Stomach (tissue), 9 donors: ENCODE results near the gene XYLT1. TPM values are rescaled to one million over a fixed set of nuclear protein-coding genes. Genes with fewer than 3 reads are reported as not detected.
A peak's percentile ranks its signal among the peaks of the same experiment; 100 is the strongest.

ENCODE experiments used
- DNase-seq, 2 donors: peaks; one replicate each; pipeline versions ENCODE4 v3.0.0 to v3.0.0-alpha.2; 2013 to 2019
- H3K27ac ChIP-seq, 5 donors: fragments of 200-600 bp in 4 of 5; sonication (generic) in 4 of 5; one replicate each; pipeline ENCODE4 v1.5.1; 2013 to 2019; ENCODE audit warnings: mild to moderate bottlenecking in 1 of 5, moderate library complexity in 1 of 5
- H3K27me3 ChIP-seq, 3 donors: fragments of 200-600 bp; sonication (generic); one replicate each; pipeline ENCODE4 v1.5.1; 2017 to 2019; ENCODE audit warnings: mixed run types in 1 of 3
- H3K36me3 ChIP-seq, 4 donors: fragments of 200-600 bp; sonication (generic); 1 replicate in 3 of 4; 2 replicates in 1 of 4; pipeline ENCODE4 v1.5.1; 2016 to 2019
- H3K4me1 ChIP-seq, 4 donors: fragments of 200-600 bp; sonication (generic); one replicate each; pipeline ENCODE4 v1.5.1; 2016 to 2019
- H3K4me3 ChIP-seq, 4 donors: fragments of 200-600 bp; sonication (generic) in 3 of 4; one replicate each; pipeline ENCODE4 v1.5.1; 2016 to 2019; ENCODE audit warnings: mild to moderate bottlenecking in 1 of 4
- H3K9me3 ChIP-seq, 4 donors: fragments of 200-600 bp; sonication (generic); one replicate each; pipeline ENCODE4 v1.5.1; 2016 to 2019
- EP300 ChIP-seq: sonication (generic); formaldehyde crosslinking; IDR thresholded peaks from one replicate; pipeline ENCODE4 v1.6.1; 2017; ENCODE audit warnings: antibody characterized with exemption
- POLR2A ChIP-seq, 4 donors: fragments of 450-650 bp; IDR thresholded peaks; one replicate each; pipeline ENCODE4 v1.6.1; 2016; ENCODE audit warnings: antibody characterized with exemption in 4 of 4, control low read depth in 2 of 4, mild to moderate bottlenecking in 1 of 4, moderate library complexity in 1 of 4
- POLR2AphosphoS5 ChIP-seq, 3 donors: sonication (generic); formaldehyde crosslinking; IDR thresholded peaks; one replicate each; pipeline ENCODE4 v1.6.1; 2016; ENCODE audit warnings: antibody characterized with exemption in 3 of 3
- WGBS, 5 donors: extraction: QIAGEN DNeasy Blood & Tissue Kit in 3 of 5; methylation state at CpG; one replicate each; pipeline versions ENCODE4 v1.1.5 to v1.1.7; 2013 to 2018; 5-methylcytosine and 5-hydroxymethylcytosine counted together
- intact Hi-C: fragments of 100-400 bp; cut with DNase I; formaldehyde crosslinking; loops from one replicate; pipeline ENCODE4 v1.15.1; 2023; ENCODE audit warnings: low total_unique reads
- polyA plus RNA-seq, 3 donors: library from polyadenylated mRNA; stranded (reverse); fragments of 200-250 nt; gene quantifications; one replicate each; pipeline ENCODE4 v1.2.3, GENCODE V29; 2013
- total RNA-seq, 5 donors: library from RNA; depleted of rRNA; stranded (reverse); fragments of >200 nt; gene quantifications; one replicate each; pipeline versions ENCODE4 v1.1.0 to v1.2.3, GENCODE V29; 2014 to 2016
- TF ChIP-seq, protein P1 (sequence below), 7 experiments: fragments of 450-650 bp in 4 of 7; fragments of 200-600 bp in 3 of 7; sonication (generic) in 3 of 7; IDR thresholded peaks; one replicate each; pipeline ENCODE4 v1.5.1; 2016 to 2019; ENCODE audit warnings: antibody characterized with exemption in 7 of 7, control low read depth in 2 of 7, mild to moderate bottlenecking in 1 of 7
- donor health status: healthy with polysubstance abuse.
- donor health status: Bipolar disorder and iron deficiency.
- donor health status: healthy.

The XYLT1 gene
- total and polyA plus RNA-seq, 8 donors, result 0.87 to 59.5 (median 9.5) TPM

DNA sequence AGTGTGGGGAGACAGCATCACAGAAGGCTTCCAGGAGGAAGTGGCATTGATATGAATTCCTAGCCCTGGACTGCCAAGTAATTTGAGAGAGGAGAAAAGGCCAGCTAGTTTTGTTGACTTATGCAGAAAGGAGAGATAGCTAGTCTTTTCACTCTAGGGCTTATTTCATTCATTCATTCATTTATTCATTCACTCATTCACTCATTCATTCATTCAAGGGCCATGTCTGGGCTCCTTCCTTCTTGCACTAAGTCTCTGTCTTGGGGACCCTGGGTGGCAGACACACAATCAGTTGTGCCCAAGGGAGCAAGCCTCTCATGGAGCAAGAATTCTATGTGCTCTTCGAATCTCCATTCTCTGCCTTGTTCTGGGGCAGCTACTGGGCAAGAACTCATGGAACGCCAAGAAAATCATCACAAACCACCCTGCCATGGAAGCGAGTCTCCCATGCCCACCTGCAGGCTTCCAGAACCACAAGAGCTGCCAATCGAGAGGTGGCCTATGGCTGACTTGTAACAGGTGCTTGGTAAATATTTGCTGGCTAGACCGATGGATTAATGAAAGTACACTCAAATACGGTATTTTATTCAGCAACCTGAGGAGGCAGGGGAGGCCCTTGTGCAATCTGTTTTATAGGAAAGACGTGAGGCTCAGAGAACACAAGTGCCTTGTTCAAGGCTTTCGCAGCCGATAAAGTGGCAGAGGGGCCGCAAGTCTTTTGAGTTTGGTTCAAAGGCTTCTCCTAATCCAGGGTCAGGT lies 223.6 kb downstream of the XYLT1 start:
- 39 to 67% (median 54%) methylated on average over 10 of the region's 10 CpGs for WGBS, 5 donors
- Histone ChIP-seq H3K4me3 (no peak overlapping the region), H3K27me3 (no peaks in the 10 kb centered on the region), H3K36me3 (no peaks in the 10 kb centered on the region), H3K9me3 (no peaks in the 10 kb centered on the region), H3K27ac (peak overlapping the region in 3 of 5 donors; percentile 0 to 66 (median 10)), H3K4me1 (peaks cover 5 to 20% (median 12%) of the 10 kb centered on the region in 4 donors)
- intact Hi-C loops, result no loop called here
- DNase-seq, result peak; percentile 44 to 51
- no peak for TF ChIP-seq POLR2AphosphoS5 (IDR thresholded peaks at IDR 0.05)
- no peak for TF ChIP-seq EP300
- TF ChIP-seq, protein P1, sequence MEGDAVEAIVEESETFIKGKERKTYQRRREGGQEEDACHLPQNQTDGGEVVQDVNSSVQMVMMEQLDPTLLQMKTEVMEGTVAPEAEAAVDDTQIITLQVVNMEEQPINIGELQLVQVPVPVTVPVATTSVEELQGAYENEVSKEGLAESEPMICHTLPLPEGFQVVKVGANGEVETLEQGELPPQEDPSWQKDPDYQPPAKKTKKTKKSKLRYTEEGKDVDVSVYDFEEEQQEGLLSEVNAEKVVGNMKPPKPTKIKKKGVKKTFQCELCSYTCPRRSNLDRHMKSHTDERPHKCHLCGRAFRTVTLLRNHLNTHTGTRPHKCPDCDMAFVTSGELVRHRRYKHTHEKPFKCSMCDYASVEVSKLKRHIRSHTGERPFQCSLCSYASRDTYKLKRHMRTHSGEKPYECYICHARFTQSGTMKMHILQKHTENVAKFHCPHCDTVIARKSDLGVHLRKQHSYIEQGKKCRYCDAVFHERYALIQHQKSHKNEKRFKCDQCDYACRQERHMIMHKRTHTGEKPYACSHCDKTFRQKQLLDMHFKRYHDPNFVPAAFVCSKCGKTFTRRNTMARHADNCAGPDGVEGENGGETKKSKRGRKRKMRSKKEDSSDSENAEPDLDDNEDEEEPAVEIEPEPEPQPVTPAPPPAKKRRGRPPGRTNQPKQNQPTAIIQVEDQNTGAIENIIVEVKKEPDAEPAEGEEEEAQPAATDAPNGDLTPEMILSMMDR (IDR thresholded peaks at IDR 0.05), result no peak
- TF ChIP-seq POLR2A (IDR thresholded peaks at IDR 0.05), result no peak

DNA sequence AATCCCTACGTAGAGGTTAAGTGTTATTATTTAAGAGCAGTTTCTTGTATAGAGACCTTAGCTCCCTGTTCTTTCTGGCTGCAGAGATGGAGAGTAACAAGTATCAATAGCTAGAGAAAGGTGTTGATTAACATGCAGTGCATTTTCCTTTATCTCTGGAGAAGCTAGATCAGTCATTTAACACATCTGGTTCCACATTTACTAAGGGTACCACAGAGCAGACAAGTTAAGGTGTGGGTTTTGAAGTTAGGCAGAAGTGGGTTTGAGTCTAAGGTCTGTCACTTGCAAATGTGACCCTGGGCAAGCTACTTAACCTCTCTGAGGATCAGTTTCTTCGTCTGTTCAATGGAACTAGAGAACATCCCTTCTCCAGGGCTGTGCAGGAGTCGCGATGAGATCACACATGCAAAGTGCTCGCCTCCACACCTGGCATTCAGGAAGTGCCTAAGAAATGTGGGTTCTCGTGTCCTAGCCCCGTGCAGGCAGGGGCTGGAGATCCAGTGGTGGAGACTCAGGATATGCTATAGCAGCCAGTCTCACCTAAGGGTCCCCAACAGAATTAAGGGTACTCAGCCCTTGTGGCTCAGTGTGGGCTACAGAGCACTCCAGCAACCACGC lies 224.4 kb downstream of the XYLT1 start:
- no peak for DNase-seq
- Histone ChIP-seq H3K36me3 (no peaks in the 10 kb centered on the region), H3K4me1 (peaks cover 5 to 20% (median 12%) of the 10 kb centered on the region in 4 donors), H3K27ac (no peak overlapping the region), H3K4me3 (no peak overlapping the region), H3K27me3 (no peaks in the 10 kb centered on the region), H3K9me3 (no peaks in the 10 kb centered on the region)
- intact Hi-C loops, result no loop called here
- TF ChIP-seq, protein P1 (IDR thresholded peaks at IDR 0.05), result no peak
- TF ChIP-seq POLR2A (IDR thresholded peaks at IDR 0.05), result no peak
- TF ChIP-seq EP300, result no peak
- TF ChIP-seq POLR2AphosphoS5 (IDR thresholded peaks at IDR 0.05), result no peak
- WGBS, 5 donors, result 76 to 92% (median 81%) methylated on average over 8 of the region's 8 CpGs

DNA sequence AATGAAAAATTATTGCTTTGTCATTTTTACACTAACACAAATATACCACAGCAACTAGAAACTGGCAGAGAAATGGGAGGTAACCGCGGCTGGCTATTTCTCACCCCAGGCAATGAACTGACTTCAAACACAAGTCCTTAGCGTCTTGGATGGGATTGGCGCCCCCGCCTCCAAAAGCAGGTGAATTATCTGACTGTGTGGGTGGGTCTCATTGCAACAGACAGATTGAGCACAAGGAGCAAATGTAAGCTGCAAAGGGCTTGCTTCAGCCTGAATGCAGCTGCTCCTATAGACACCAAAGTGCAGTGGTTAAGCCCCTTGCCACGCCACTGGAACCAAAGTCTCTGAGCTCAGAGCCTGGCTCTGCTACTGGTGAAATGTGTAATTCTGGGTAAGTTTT lies 225.0 kb downstream of the XYLT1 start:
- TF ChIP-seq POLR2A (IDR thresholded peaks at IDR 0.05) (no peak), EP300 (no peak), POLR2AphosphoS5 (IDR thresholded peaks at IDR 0.05) (no peak)
- TF ChIP-seq, protein P1 (IDR thresholded peaks at IDR 0.05), result no peak
- intact Hi-C loops, result no loop called here
- Histone ChIP-seq H3K9me3 (no peaks in the 10 kb centered on the region), H3K4me1 (peaks cover 5 to 20% (median 12%) of the 10 kb centered on the region in 4 donors), H3K36me3 (no peaks in the 10 kb centered on the region), H3K27ac (no peak overlapping the region), H3K27me3 (no peaks in the 10 kb centered on the region), H3K4me3 (no peak overlapping the region)
- DNase-seq, result no peak
- WGBS, 5 donors, result 60 to 84% (median 80%) methylated on average over 6 of the region's 6 CpGs

DNA sequence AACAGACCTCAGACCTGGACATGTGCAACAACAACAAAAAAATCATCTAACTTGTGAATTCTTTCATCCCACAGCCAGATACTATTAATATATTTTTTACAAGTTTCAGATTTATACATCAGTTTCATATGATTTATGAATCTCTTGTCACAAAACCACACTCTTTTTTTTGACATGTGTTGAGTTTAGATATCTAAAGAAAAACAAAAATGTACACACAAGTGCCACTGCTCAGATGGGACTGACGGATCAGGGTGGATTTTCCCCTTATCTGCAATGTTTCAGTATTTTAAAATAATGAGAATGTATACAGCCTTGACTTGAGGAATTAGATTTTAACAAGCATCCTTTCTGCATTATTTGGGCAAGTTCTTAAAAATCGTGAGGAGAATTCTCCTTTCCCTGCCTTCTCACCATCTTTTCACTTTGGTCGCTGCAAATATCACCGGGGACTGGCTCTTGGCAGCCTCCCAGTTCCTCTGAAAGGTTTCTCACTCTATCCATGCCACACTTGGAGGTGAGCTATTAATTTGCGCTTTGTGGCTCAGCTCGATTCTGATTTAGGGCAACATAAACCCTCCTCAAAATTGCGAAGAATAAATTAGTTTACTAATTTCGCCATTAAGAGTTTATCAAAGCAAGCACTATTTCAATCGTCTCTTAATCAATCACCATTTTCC lies 225.7 kb downstream of the XYLT1 start:
- Histone ChIP-seq H3K4me3 (no peak overlapping the region), H3K27me3 (no peaks in the 10 kb centered on the region), H3K36me3 (no peaks in the 10 kb centered on the region), H3K9me3 (no peaks in the 10 kb centered on the region), H3K27ac (no peak overlapping the region), H3K4me1 (peaks cover 5 to 20% (median 12%) of the 10 kb centered on the region in 4 donors)
- DNase-seq, result no peak
- intact Hi-C loops, result no loop called here
- WGBS, 5 donors, result 44 to 56% (median 54%) methylated on average over 9 of the region's 9 CpGs
- TF ChIP-seq, protein P1 (IDR thresholded peaks at IDR 0.05), result no peak
- TF ChIP-seq POLR2AphosphoS5 (IDR thresholded peaks at IDR 0.05) (no peak), POLR2A (IDR thresholded peaks at IDR 0.05) (no peak), EP300 (no peak)
